Measurements from ENCODE around the gene OXGR1.
"Not testable (repeated sequence)": the region's sequence is repeated elsewhere in the genome, so short reads cannot be mapped to it uniquely, and the experiment has no call there.

OXGR1 gene

GRCh38 chr13:96982672-96983071 is 11.6 kb downstream of the OXGR1 start:
- H3K4me2 ChIP-seq (ENCODE audit: low read length) = no peak overlapping the region
- H2AFZ ChIP-seq (ENCODE audit: low read depth, low read length) = no peak overlapping the region
- no peak overlapping the region for H3K9ac ChIP-seq (ENCODE audit: low read length)
- no peaks in the 10 kb centered on the region for H4K20me1 ChIP-seq (ENCODE audit: insufficient read depth, low read length)
- TF ChIP-seq EZH2phosphoT487 (IDR thresholded peaks at IDR 0.05; ENCODE audit: low read depth) (no peak), CTCF (IDR thresholded peaks at IDR 0.05; ENCODE audit: low read depth, low read length) (no peak)
- peaks cover 11% of the 10 kb centered on the region for H3K27me3 ChIP-seq (ENCODE audit: low read depth, low read length)
- H3K79me2 ChIP-seq (ENCODE audit: low read length) = no peaks in the 10 kb centered on the region
- no peak overlapping the region for H3K27ac ChIP-seq (ENCODE audit: low read length)
- no peaks in the 10 kb centered on the region for H3K9me3 ChIP-seq (ENCODE audit: insufficient read depth, low read length)
- no peaks in the 10 kb centered on the region for H3K36me3 ChIP-seq (replicated peaks; ENCODE audit: low read depth, low read length)
- H3K4me3 ChIP-seq (ENCODE audit: low read length) = no peak overlapping the region
- peaks cover 17% of the 10 kb centered on the region for H3K4me1 ChIP-seq (ENCODE audit: low read length)

DNA sequence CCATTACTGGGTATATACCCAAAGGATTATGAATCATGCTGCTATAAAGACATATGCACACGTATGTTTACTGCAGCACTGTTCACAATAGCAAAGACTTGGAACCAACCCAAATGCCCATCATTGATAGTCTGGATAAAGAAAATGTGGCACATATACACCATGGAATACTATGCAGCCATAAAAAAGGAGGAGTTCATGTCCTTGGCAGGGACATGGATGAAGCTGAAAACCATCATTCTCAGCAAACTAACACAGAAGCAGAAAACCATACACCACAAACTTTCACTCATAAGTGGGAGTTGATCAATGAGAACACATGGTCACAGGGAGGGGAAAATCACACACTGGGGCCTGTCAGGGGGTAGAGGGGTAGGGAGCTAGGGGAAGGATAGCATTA is 14.4 kb downstream of the OXGR1 start:
- not testable (repeated sequence) for H3K4me3 ChIP-seq (ENCODE audit: low read length); H3K79me2 ChIP-seq (ENCODE audit: low read length); H2AFZ ChIP-seq (ENCODE audit: low read depth, low read length); H3K4me2 ChIP-seq (ENCODE audit: low read length); H4K20me1 ChIP-seq (ENCODE audit: insufficient read depth, low read length); H3K36me3 ChIP-seq (replicated peaks; ENCODE audit: low read depth, low read length); H3K9me3 ChIP-seq (ENCODE audit: insufficient read depth, low read length); H3K9ac ChIP-seq (ENCODE audit: low read length); H3K27ac ChIP-seq (ENCODE audit: low read length)
- H3K27me3 ChIP-seq (ENCODE audit: low read depth, low read length) = peaks cover 21% of the 10 kb centered on the region
- peaks cover 17% of the 10 kb centered on the region for H3K4me1 ChIP-seq (ENCODE audit: low read length)

DNA sequence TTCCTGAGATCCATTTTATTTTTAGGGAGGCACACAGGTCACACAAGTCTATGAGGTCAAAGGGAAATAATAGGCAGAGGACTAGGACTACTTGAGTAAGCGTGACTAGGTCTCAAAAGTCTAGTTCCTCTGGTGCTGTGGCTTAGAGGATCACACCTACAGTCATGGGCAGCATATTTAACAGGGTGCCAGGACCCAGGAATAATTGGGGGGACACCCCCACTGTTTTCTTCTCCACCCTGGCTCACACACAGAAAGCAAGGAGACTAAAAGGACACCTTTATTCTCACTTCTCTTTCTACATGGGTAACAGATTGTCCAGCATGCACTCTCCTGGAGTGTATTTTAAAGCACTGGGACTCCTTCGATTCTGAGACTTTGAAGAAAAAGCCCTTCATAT is 26.2 kb downstream of the OXGR1 start:
- Histone ChIP-seq H3K4me2 (ENCODE audit: low read length) (no peak overlapping the region), H4K20me1 (ENCODE audit: insufficient read depth, low read length) (no peaks in the 10 kb centered on the region), H2AFZ (ENCODE audit: low read depth, low read length) (no peak overlapping the region), H3K27me3 (ENCODE audit: low read depth, low read length) (peaks cover 7% of the 10 kb centered on the region; the same call in 1 of the 2 replicates), H3K36me3 (replicated peaks; ENCODE audit: low read depth, low read length) (no peaks in the 10 kb centered on the region), H3K4me3 (ENCODE audit: low read length) (no peak overlapping the region), H3K4me1 (ENCODE audit: low read length) (peaks cover 6% of the 10 kb centered on the region), H3K79me2 (ENCODE audit: low read length) (no peaks in the 10 kb centered on the region), H3K9me3 (ENCODE audit: insufficient read depth, low read length) (no peaks in the 10 kb centered on the region), H3K9ac (ENCODE audit: low read length) (no peak overlapping the region), H3K27ac (ENCODE audit: low read length) (no peak overlapping the region)
- no peak for TF ChIP-seq EZH2phosphoT487 (IDR thresholded peaks at IDR 0.05; ENCODE audit: low read depth)
- TF ChIP-seq CTCF (IDR thresholded peaks at IDR 0.05; ENCODE audit: low read depth, low read length) = no peak

- Histone ChIP-seq H3K36me3 (replicated peaks; ENCODE audit: low read depth, low read length) (no peaks in the 10 kb centered on the region), H3K4me1 (ENCODE audit: low read length) (peaks cover 6% of the 10 kb centered on the region), H3K27ac (ENCODE audit: low read length) (no peak overlapping the region), H4K20me1 (ENCODE audit: insufficient read depth, low read length) (no peaks in the 10 kb centered on the region), H3K27me3 (ENCODE audit: low read depth, low read length) (peaks cover 7% of the 10 kb centered on the region; the same call in 1 of the 2 replicates), H3K79me2 (ENCODE audit: low read length) (no peaks in the 10 kb centered on the region), H3K4me3 (ENCODE audit: low read length) (peak overlapping the region; percentile 79), H3K4me2 (ENCODE audit: low read length) (peak overlapping the region; percentile 72), H2AFZ (ENCODE audit: low read depth, low read length) (peak overlapping the region; percentile 90), H3K9me3 (ENCODE audit: insufficient read depth, low read length) (no peaks in the 10 kb centered on the region), H3K9ac (ENCODE audit: low read length) (peak overlapping the region; percentile 45)
- peak; percentile 62 for TF ChIP-seq CTCF (IDR thresholded peaks at IDR 0.05; ENCODE audit: low read depth, low read length)
- no peak for TF ChIP-seq EZH2phosphoT487 (IDR thresholded peaks at IDR 0.05; ENCODE audit: low read depth)
Measured at GRCh38 chr13:96967248-96967745, 27.0 kb downstream of the OXGR1 start.

Measured in OCI-LY3 (cell line).